NT2/D1 (cell line): Measurements from ENCODE around the gene TTYH2.

Experiments
- SUZ12 ChIP-seq: IDR thresholded peaks from 2 replicates; pipeline ENCODE4 v1.6.1; 2011; ENCODE audit not compliant: insufficient read length, insufficient read depth; ENCODE audit errors: extremely low read depth
- YY1 ChIP-seq: IDR thresholded peaks from 2 replicates; pipeline ENCODE4 v1.6.1; 2011; ENCODE audit not compliant: insufficient read length, insufficient read depth

GRCh38 chr17:74297941-74298340 is 84.6 kb downstream of the TTYH2 start:
- TF ChIP-seq YY1 (no peak), SUZ12 (no peak)
